NCI-H2107 treated with DMSO at 0.1 percent for 48 hours (cell line): ENCODE measurements around the gene ANKS1A.
A peak's percentile ranks its signal among the peaks of the same experiment; 100 is the strongest.
"Not testable (repeated sequence)": the region's sequence is repeated elsewhere in the genome, so short reads cannot be mapped to it uniquely, and the experiment has no call there.

Experiments used
- DNase-seq: peaks from one replicate; lab custom pipeline; 2025; ENCODE audit not compliant: unreplicated experiment; lab: John Stamatoyannopoulos, UW

ANKS1A gene

DNA sequence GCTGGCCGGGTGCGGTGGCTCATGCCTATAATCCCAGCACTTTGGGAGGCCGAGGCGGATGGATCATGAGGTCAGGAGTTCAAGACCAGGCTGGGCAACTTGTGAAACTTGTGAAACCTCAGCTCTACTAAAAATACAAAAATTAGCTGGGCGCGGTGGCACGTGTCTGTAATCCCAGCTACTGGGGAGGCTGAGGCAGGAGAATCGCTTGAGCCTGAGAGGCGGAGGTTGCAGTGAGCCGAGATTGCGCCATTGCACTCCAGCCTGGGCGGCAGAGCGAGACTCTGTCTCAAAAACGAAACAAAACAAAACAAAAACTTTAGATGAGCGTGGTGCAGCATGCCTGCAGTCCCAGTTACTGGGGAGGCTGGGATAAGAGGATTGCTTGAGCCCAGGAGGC, 3.2 kb upstream of the ANKS1A start:
- DNase-seq = not testable (repeated sequence)

DNA sequence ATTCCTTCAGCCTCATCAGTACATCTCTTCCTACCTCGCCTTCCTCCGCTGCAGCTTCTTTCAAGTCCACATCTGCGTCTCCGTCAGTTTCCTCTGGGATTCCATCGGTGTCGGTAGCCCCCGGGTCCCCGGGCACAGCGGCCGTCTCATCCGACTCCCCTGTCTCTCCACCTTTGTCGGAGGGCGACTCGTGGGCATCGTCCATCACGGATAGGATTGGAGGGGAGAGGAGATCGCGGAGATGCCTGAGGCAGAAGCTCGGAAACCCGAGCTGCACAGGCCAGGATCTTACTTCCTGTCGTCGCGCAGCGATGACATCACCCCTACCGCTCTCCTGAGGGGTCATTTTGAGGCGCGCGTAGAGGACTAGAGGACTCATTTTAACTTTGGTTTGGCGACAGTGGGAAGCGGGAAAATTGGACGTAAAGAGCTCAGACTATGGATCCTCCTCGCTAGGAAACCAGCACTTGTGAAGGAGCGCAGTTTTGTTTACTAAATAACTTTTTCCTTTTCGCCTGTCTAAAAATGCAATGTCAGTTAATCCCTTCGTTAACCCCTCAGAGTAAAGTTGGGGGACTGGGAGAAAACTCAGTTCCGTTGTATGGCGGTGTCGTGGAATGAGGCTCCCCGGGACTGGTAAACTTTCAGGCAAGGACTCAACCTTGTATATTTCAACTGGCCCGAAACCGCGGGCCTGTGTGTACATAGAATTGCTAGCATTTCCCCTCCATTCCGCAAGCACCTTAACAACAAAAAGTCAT, 1.1 kb upstream of the ANKS1A start, which contains the start of gene TAF11:
Gene TAF11, minus strand, starts transcription at position 290 of the 761 bp plus-strand sequence. Its CDS starts 85 bp downstream, at position 205.
- peak; percentile 55 for DNase-seq

DNA sequence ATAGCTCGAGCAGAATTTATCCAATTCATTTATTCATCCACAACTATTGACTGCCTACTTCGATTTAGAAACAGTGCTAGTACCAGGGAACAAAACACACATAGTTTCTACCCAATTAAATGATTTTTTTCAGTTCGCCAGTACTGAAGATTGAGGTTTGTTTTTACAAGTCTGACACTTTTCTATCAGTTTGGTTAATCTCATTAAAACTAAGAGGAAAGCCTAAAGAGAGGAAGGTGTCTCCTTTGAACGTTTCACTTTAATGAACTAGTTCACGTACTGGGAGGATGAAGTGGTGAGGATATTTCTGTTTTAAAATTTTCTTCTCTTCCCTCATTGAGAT, 570 bp upstream of the ANKS1A start:
- no peak for DNase-seq

- no peak for DNase-seq
Observed at GRCh38 chr6:34890533-34890925, 1.5 kb downstream of the ANKS1A start.

DNA sequence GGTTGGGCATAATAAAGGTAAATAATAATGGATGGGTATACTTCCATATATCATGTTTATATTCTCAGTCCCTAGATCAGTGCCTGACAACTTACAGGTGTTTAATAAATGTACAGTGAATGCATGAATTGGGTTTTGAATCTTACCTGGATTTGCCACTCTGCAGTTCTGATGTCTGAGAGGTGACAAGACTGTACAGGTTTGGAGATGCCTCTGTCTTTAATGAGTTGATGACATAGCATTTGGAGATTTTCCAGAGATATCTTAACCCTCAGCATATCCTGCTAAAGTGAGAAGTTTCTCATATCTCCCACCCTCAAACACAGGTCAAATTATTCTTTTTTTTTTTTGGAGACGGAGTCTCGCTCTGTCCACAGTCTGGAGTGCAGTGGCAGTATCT, 2.2 kb downstream of the ANKS1A start:
- DNase-seq = no peak

- no peak for DNase-seq
Observed at GRCh38 chr6:34894693-34895092, 5.6 kb downstream of the ANKS1A start.

GRCh38 chr6:34897130-34897529, 8.1 kb downstream of the ANKS1A start:
- no peak for DNase-seq

GRCh38 chr6:34897716-34898115, 8.7 kb downstream of the ANKS1A start:
- no peak for DNase-seq

GRCh38 chr6:34899748-34900147, 10.7 kb downstream of the ANKS1A start:
- not testable (repeated sequence) for DNase-seq

GRCh38 chr6:34900321-34901031, 11.4 kb downstream of the ANKS1A start:
- DNase-seq = no peak

- no peak for DNase-seq
Observed at GRCh38 chr6:34901930-34902329, 12.9 kb downstream of the ANKS1A start.

GRCh38 chr6:34904990-34905613, 16.0 kb downstream of the ANKS1A start:
- DNase-seq = no peak

DNA sequence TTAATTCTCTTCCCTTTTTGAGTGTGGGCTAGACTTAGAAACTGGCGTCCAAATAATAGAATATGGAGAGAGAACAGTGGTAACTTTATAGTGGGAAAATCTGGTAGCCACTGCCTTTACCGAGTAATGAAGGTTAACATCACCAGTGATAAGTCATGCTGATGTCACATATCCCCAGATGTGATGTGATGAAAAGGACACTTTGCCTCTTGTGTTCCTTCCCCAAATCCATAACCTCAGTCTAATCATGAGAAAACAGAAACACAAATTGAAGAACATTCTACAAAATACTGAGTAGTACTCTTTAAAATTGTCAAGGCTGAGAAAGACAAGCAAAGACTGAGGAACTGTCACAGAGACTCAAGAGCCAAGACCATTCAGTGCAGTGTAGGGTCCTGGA, 17.8 kb downstream of the ANKS1A start:
- DNase-seq = no peak

- DNase-seq = no peak
Observed at GRCh38 chr6:34908194-34908593, 19.1 kb downstream of the ANKS1A start.

GRCh38 chr6:34909320-34909883, 20.3 kb downstream of the ANKS1A start:
- no peak for DNase-seq

- DNase-seq = no peak
Observed at GRCh38 chr6:34911822-34912221, 22.8 kb downstream of the ANKS1A start.

GRCh38 chr6:34912715-34913464, 23.8 kb downstream of the ANKS1A start:
- no peak for DNase-seq

GRCh38 chr6:34914358-34914757, 25.3 kb downstream of the ANKS1A start:
- DNase-seq = no peak

- no peak for DNase-seq
Observed at GRCh38 chr6:34916348-34916967, 27.4 kb downstream of the ANKS1A start.

GRCh38 chr6:34917626-34918285, 28.7 kb downstream of the ANKS1A start:
- DNase-seq = no peak
